Upper lobe of right lung (tissue), 1 donor: ENCODE results near the gene RDH11. TPM values are rescaled to one million over a fixed set of nuclear protein-coding genes. Genes with fewer than 3 reads are reported as not detected.

Experiments
- ATAC-seq: fragments of 200-7000 bp; cut with Tn5 transposase; one replicate; pipeline ENCODE4 v1.9.1; 2020; ENCODE audit warnings: mild to moderate bottlenecking, moderate library complexity
- DNase-seq: peaks from one replicate; pipeline ENCODE4 v3.0.0-alpha.2; 2020
- H3K27ac ChIP-seq: fragments of 200-600 bp; one replicate; pipeline ENCODE4 v1.8.0; 2022
- H3K27me3 ChIP-seq: fragments of 200-600 bp; one replicate; pipeline ENCODE4 v1.8.0; 2022; ENCODE audit warnings: mild to moderate bottlenecking
- H3K36me3 ChIP-seq: fragments of 200-600 bp; one replicate; pipeline ENCODE4 v1.8.0; 2022
- H3K4me1 ChIP-seq: fragments of 200-600 bp; one replicate; pipeline ENCODE4 v1.8.0; 2022
- H3K4me3 ChIP-seq: fragments of 200-600 bp; one replicate; pipeline ENCODE4 v1.8.0; 2022; ENCODE audit warnings: mild to moderate bottlenecking
- H3K9me3 ChIP-seq: fragments of 200-600 bp; one replicate; pipeline ENCODE4 v1.8.0; 2022
- CTCF ChIP-seq: fragments of 200-600 bp; IDR thresholded peaks from one replicate; pipeline ENCODE4 v1.8.0; 2022; ENCODE audit warnings: antibody characterized with exemption
- intact Hi-C: fragments of 100-400 bp; cut with DNase I; formaldehyde crosslinking; loops from one replicate; pipeline ENCODE4 v1.11.0; 2022
- total RNA-seq: library from RNA; stranded (reverse); fragmentation: NEBNext Ultra II Directional; extraction: Animal tissue kit (Norgen Biotek cat#: 25700); gene quantifications from one replicate; pipeline ENCODE4 v1.2.1, GENCODE V29; 2021
- donor health status: DM: no; HTN: yes; CAD: no; lungs with severe emphysema.

The RDH11 gene
- total RNA-seq, 1 donor from 2014 or later = 58.4 TPM

DNA sequence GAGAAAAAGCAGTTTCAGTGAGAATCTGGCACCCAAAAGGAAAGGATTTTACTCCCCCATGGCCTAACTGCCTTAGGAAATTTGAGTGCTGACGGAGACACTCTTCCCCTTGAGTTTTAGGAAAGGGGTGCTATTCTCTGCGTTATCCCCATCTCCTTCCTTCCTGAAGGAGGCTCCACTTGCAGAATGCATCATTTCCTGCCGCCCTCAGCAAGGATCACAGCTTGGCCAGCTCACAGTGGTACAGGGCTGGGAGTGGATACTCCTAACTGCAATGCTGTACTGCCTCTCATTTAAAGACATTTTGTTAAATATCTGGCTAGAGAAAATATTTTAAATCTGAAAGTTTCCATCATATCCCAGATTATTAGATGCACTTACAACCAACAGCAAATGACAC is 39.1 kb upstream of the RDH11 start:
- TF ChIP-seq CTCF = no peak
- ATAC-seq = no peak
- no peaks in the 10 kb centered on the region for H3K9me3 ChIP-seq
- no peaks in the 10 kb centered on the region for H3K27me3 ChIP-seq
- H3K4me1 ChIP-seq = no peaks in the 10 kb centered on the region
- no peak overlapping the region for H3K27ac ChIP-seq
- no peaks in the 10 kb centered on the region for H3K36me3 ChIP-seq
- no peak overlapping the region for H3K4me3 ChIP-seq
- intact Hi-C loops = no loop called here
- no peak for DNase-seq

GRCh38 chr14:67733616-67734015 is 38.1 kb upstream of the RDH11 start:
- no peaks in the 10 kb centered on the region for H3K36me3 ChIP-seq

GRCh38 chr14:67729072-67729885 is 33.7 kb upstream of the RDH11 start:
- H3K4me1 ChIP-seq = no peaks in the 10 kb centered on the region
- H3K27me3 ChIP-seq = peaks cover 5% of the 10 kb centered on the region
- intact Hi-C loops = no loop called here
- H3K4me3 ChIP-seq = no peak overlapping the region
- DNase-seq = peak; percentile 71
- no peaks in the 10 kb centered on the region for H3K9me3 ChIP-seq
- no peaks in the 10 kb centered on the region for H3K36me3 ChIP-seq
- no peak overlapping the region for H3K27ac ChIP-seq
- TF ChIP-seq CTCF = no peak
- ATAC-seq = peak; percentile 86

More at GRCh38 chr14:67733616-67734015, 38.1 kb upstream of the RDH11 start:
- TF ChIP-seq CTCF = no peak
- H3K4me1 ChIP-seq = no peaks in the 10 kb centered on the region
- intact Hi-C loops = no loop called here
- no peak overlapping the region for H3K27ac ChIP-seq
- H3K9me3 ChIP-seq = no peaks in the 10 kb centered on the region
- no peak overlapping the region for H3K4me3 ChIP-seq
- no peaks in the 10 kb centered on the region for H3K27me3 ChIP-seq
- no peak for DNase-seq
- no peak for ATAC-seq

GRCh38 chr14:67728258-67728657 is 32.7 kb upstream of the RDH11 start:
- intact Hi-C loops = no loop called here

DNA sequence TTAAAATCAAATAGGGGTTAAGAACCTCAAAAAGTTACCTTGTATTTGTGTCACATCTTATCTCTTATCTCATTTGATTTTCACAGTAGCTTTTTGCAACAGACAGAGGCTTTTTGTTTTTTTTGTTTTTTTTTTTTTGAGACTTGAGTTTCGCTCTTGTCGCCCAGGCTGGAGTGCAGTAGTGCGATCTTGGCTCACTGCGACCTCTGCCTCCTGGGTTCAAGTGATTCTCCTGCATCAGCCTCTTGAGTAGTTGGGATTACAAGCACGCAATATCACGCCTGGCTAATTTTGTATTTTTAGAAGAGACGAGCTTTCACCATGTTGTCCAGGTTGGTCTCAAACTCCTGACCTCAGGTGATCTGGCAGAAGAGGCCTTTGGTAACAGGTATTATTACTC is 31.8 kb upstream of the RDH11 start:
- intact Hi-C loops = no loop called here
- Histone ChIP-seq H3K27me3 (peaks cover 6% of the 10 kb centered on the region), H3K4me1 (no peaks in the 10 kb centered on the region), H3K27ac (no peak overlapping the region), H3K36me3 (no peaks in the 10 kb centered on the region), H3K9me3 (no peaks in the 10 kb centered on the region), H3K4me3 (no peak overlapping the region)
- no peak for TF ChIP-seq CTCF
- no peak for ATAC-seq
- DNase-seq = no peak

More at GRCh38 chr14:67728258-67728657, 32.7 kb upstream of the RDH11 start:
- no peak for DNase-seq
- no peak overlapping the region for H3K4me3 ChIP-seq
- TF ChIP-seq CTCF = no peak
- H3K36me3 ChIP-seq = no peaks in the 10 kb centered on the region
- H3K4me1 ChIP-seq = no peaks in the 10 kb centered on the region
- ATAC-seq = no peak
- H3K9me3 ChIP-seq = no peaks in the 10 kb centered on the region
- no peak overlapping the region for H3K27ac ChIP-seq
- H3K27me3 ChIP-seq = peaks cover 6% of the 10 kb centered on the region
